Progenitor cell of endocrine pancreas (in vitro differentiated cells): ENCODE results near the gene CD28. TPM values are rescaled to one million over a fixed set of nuclear protein-coding genes. Genes with fewer than 3 reads are reported as not detected.

ENCODE experiments used
- DNase-seq: peaks from one replicate; pipeline ENCODE4 v3.0.0; 2021; ENCODE audit warnings: low spot score; ENCODE audit not compliant: unreplicated experiment
- H3K27ac Mint-ChIP-seq: 2 replicates; pipeline ENCODE4 v1.8.0; 2021; ENCODE audit warnings: mild to moderate bottlenecking, moderate library complexity, mixed read lengths
- H3K27me3 Mint-ChIP-seq: 2 replicates; pipeline ENCODE4 v1.8.0; 2021; ENCODE audit warnings: mixed read lengths
- H3K36me3 Mint-ChIP-seq: 2 replicates; pipeline ENCODE4 v1.8.0; 2022; ENCODE audit warnings: mixed read lengths; ENCODE audit not compliant: insufficient read depth
- H3K4me1 Mint-ChIP-seq: 2 replicates; pipeline ENCODE4 v1.8.0; 2021; ENCODE audit warnings: low read depth, mixed read lengths
- H3K4me3 Mint-ChIP-seq: 2 replicates; pipeline ENCODE4 v1.8.0; 2021; ENCODE audit warnings: low read depth, mild to moderate bottlenecking, moderate library complexity, mixed read lengths
- H3K9me3 Mint-ChIP-seq: 2 replicates; pipeline ENCODE4 v1.8.0; 2021; ENCODE audit warnings: low read depth, mixed read lengths
- CTCF ChIP-seq: fragments of 200-600 bp; sonication (generic); IDR thresholded peaks from one replicate; pipeline ENCODE4 v1.5.0; 2021; ENCODE audit warnings: antibody characterized with exemption, mild to moderate bottlenecking; ENCODE audit not compliant: unreplicated experiment
- total RNA-seq: library from RNA; stranded (reverse); gene quantifications from 2 replicates; pipeline ENCODE4 v1.2.1, GENCODE V29; 2021

CD28 gene
- total RNA-seq, 1 donor from 2014 or later, result not detected

GRCh38 chr2:203690441-203691047, 15.9 kb upstream of the CD28 start:
- H3K4me3 Mint-ChIP-seq, result no peak overlapping the region
- H3K27me3 Mint-ChIP-seq, result no peaks in the 10 kb centered on the region
- DNase-seq, result no peak
- no peaks in the 10 kb centered on the region for H3K36me3 Mint-ChIP-seq
- no peak for TF ChIP-seq CTCF
- peak overlapping the region; percentile 9 for H3K27ac Mint-ChIP-seq
- no peaks in the 10 kb centered on the region for H3K9me3 Mint-ChIP-seq
- peaks cover 21% of the 10 kb centered on the region for H3K4me1 Mint-ChIP-seq

- no peak for DNase-seq
- TF ChIP-seq CTCF, result no peak
- no peaks in the 10 kb centered on the region for H3K27me3 Mint-ChIP-seq
- H3K36me3 Mint-ChIP-seq, result no peaks in the 10 kb centered on the region
- peak overlapping the region; percentile 9 for H3K27ac Mint-ChIP-seq
- H3K4me3 Mint-ChIP-seq, result no peak overlapping the region
- H3K9me3 Mint-ChIP-seq, result no peaks in the 10 kb centered on the region
- H3K4me1 Mint-ChIP-seq, result peaks cover 21% of the 10 kb centered on the region
Measured at GRCh38 chr2:203691149-203691548, 15.3 kb upstream of the CD28 start.

GRCh38 chr2:203692031-203692710, 14.3 kb upstream of the CD28 start:
- H3K4me1 Mint-ChIP-seq, result peaks cover 21% of the 10 kb centered on the region
- H3K27me3 Mint-ChIP-seq, result no peaks in the 10 kb centered on the region
- no peaks in the 10 kb centered on the region for H3K9me3 Mint-ChIP-seq
- no peak overlapping the region for H3K4me3 Mint-ChIP-seq
- TF ChIP-seq CTCF, result no peak
- DNase-seq, result no peak
- H3K36me3 Mint-ChIP-seq, result no peaks in the 10 kb centered on the region
- no peak overlapping the region for H3K27ac Mint-ChIP-seq

GRCh38 chr2:203693242-203693879, 13.1 kb upstream of the CD28 start:
- Mint-ChIP-seq H3K4me1 (peaks cover 22% of the 10 kb centered on the region), H3K27ac (no peak overlapping the region), H3K9me3 (peaks cover 2% of the 10 kb centered on the region)

More at GRCh38 chr2:203693242-203693879, 13.1 kb upstream of the CD28 start:
- Mint-ChIP-seq H3K36me3 (peaks cover 2% of the 10 kb centered on the region), H3K27me3 (peaks cover 2% of the 10 kb centered on the region), H3K4me3 (no peak overlapping the region)
- DNase-seq, result no peak
- TF ChIP-seq CTCF, result no peak
